H1 (cell line): Measurements from ENCODE around the gene RBSN. TPM values are rescaled to one million over a fixed set of nuclear protein-coding genes. Genes with fewer than 3 reads are reported as not detected.

Experiments used
- polyA plus RNA-seq, 7 experiments: library from polyadenylated mRNA; depleted of rRNA in 3 of 7; stranded (reverse) in 5 of 7; unstranded in 2 of 7; fragments of >200 nt in 5 of 7; fragments of 200-250 nt in 2 of 7; gene quantifications; 1 replicate in 5 of 7; 2 replicates in 1 of 7; 4 replicates in 1 of 7; pipeline versions ENCODE4 v1.2.1 to v1.2.3, GENCODE V29; 2011 to 2013; ENCODE audit warnings: missing spikeins in 2 of 7, mixed read lengths in 2 of 7
- total RNA-seq: library from RNA; stranded (reverse); fragmentation: NEBNext Ultra II Directional; extraction: Animal tissue kit (Norgen Biotek cat#: 25700); gene quantifications from 2 replicates; pipeline ENCODE4 v1.2.1, GENCODE V29; 2021
- TF ChIP-seq, protein P1 (sequence below): fragments of 300-600 bp; sonication (generic); IDR thresholded peaks from 2 replicates; pipeline ENCODE4 v1.7.1; 2012; ENCODE audit warnings: low read length, moderate library complexity, mild to moderate bottlenecking, inconsistent platforms; ENCODE audit not compliant: insufficient replicate concordance

The RBSN gene
- total and polyA plus RNA-seq, 2 of the 8 experiments (the other 6 are each of a cell fraction or from before 2014, with no cell fraction given) = 5.9 to 20.0 TPM

DNA sequence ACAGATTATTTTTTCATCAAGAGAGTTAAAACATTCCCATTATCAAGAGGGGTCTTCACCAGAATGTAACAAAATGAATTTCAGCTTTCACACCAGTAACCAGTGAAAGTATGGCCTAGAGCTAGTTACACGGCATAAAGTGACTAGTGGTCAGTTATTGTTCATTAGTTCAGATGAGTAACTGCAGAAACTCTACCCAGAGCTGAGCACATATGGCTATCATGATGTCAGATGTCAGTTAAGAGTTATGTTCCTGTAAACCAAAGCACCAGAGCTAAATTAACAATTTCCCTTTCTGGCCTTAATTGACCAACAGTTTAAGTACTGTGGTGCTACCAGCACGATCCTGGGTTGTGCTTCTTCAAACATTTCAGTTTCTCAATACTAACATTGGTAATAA, 27.2 kb downstream of the RBSN start (continued):
- TF ChIP-seq, protein P1, sequence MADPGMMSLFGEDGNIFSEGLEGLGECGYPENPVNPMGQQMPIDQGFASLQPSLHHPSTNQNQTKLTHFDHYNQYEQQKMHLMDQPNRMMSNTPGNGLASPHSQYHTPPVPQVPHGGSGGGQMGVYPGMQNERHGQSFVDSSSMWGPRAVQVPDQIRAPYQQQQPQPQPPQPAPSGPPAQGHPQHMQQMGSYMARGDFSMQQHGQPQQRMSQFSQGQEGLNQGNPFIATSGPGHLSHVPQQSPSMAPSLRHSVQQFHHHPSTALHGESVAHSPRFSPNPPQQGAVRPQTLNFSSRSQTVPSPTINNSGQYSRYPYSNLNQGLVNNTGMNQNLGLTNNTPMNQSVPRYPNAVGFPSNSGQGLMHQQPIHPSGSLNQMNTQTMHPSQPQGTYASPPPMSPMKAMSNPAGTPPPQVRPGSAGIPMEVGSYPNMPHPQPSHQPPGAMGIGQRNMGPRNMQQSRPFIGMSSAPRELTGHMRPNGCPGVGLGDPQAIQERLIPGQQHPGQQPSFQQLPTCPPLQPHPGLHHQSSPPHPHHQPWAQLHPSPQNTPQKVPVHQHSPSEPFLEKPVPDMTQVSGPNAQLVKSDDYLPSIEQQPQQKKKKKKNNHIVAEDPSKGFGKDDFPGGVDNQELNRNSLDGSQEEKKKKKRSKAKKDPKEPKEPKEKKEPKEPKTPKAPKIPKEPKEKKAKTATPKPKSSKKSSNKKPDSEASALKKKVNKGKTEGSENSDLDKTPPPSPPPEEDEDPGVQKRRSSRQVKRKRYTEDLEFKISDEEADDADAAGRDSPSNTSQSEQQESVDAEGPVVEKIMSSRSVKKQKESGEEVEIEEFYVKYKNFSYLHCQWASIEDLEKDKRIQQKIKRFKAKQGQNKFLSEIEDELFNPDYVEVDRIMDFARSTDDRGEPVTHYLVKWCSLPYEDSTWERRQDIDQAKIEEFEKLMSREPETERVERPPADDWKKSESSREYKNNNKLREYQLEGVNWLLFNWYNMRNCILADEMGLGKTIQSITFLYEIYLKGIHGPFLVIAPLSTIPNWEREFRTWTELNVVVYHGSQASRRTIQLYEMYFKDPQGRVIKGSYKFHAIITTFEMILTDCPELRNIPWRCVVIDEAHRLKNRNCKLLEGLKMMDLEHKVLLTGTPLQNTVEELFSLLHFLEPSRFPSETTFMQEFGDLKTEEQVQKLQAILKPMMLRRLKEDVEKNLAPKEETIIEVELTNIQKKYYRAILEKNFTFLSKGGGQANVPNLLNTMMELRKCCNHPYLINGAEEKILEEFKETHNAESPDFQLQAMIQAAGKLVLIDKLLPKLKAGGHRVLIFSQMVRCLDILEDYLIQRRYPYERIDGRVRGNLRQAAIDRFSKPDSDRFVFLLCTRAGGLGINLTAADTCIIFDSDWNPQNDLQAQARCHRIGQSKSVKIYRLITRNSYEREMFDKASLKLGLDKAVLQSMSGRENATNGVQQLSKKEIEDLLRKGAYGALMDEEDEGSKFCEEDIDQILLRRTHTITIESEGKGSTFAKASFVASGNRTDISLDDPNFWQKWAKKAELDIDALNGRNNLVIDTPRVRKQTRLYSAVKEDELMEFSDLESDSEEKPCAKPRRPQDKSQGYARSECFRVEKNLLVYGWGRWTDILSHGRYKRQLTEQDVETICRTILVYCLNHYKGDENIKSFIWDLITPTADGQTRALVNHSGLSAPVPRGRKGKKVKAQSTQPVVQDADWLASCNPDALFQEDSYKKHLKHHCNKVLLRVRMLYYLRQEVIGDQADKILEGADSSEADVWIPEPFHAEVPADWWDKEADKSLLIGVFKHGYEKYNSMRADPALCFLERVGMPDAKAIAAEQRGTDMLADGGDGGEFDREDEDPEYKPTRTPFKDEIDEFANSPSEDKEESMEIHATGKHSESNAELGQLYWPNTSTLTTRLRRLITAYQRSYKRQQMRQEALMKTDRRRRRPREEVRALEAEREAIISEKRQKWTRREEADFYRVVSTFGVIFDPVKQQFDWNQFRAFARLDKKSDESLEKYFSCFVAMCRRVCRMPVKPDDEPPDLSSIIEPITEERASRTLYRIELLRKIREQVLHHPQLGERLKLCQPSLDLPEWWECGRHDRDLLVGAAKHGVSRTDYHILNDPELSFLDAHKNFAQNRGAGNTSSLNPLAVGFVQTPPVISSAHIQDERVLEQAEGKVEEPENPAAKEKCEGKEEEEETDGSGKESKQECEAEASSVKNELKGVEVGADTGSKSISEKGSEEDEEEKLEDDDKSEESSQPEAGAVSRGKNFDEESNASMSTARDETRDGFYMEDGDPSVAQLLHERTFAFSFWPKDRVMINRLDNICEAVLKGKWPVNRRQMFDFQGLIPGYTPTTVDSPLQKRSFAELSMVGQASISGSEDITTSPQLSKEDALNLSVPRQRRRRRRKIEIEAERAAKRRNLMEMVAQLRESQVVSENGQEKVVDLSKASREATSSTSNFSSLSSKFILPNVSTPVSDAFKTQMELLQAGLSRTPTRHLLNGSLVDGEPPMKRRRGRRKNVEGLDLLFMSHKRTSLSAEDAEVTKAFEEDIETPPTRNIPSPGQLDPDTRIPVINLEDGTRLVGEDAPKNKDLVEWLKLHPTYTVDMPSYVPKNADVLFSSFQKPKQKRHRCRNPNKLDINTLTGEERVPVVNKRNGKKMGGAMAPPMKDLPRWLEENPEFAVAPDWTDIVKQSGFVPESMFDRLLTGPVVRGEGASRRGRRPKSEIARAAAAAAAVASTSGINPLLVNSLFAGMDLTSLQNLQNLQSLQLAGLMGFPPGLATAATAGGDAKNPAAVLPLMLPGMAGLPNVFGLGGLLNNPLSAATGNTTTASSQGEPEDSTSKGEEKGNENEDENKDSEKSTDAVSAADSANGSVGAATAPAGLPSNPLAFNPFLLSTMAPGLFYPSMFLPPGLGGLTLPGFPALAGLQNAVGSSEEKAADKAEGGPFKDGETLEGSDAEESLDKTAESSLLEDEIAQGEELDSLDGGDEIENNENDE = no peak
